Activated naive CD8-positive, alpha-beta T cell treated with anti-CD3 and anti-CD28 coated beads, Interleukin-2, amount 10 ng/mL, durations not matched to agents 7 days and 5 days (primary cell): Measurements from ENCODE around the gene PDGFRB. TPM values are rescaled to one million over a fixed set of nuclear protein-coding genes. Genes with fewer than 3 reads are reported as not detected.
"Not testable (repeated sequence)": the region's sequence is repeated elsewhere in the genome, so short reads cannot be mapped to it uniquely, and the experiment has no call there.

Experiments
- ATAC-seq: fragments of 150-1000 bp; cut with Tn5 transposase; one replicate; pipeline ENCODE4 v1.10.0; 2021; ENCODE audit warnings: low read depth, moderate library complexity
- POLR2A ChIA-PET: fragments of 350-600 bp; sonication (Branson Sonifier 250); formaldehyde crosslinking; loops from one replicate; lab custom pipeline; 2021; ENCODE audit warnings: antibody characterized with exemption; lab: Charles Lee
- DNase-seq: peaks from one replicate; pipeline ENCODE4 v3.0.0; 2021
- H3K27ac Mint-ChIP-seq: one replicate; pipeline ENCODE4 v1.8.0; 2022; ENCODE audit warnings: mild to moderate bottlenecking, mixed read lengths
- H3K27me3 Mint-ChIP-seq: one replicate; pipeline ENCODE4 v1.8.0; 2022; ENCODE audit warnings: mild to moderate bottlenecking, moderate library complexity, mixed read lengths
- H3K36me3 Mint-ChIP-seq: one replicate; pipeline ENCODE4 v1.8.0; 2021; ENCODE audit warnings: mild to moderate bottlenecking, mixed read lengths
- H3K4me1 Mint-ChIP-seq: one replicate; pipeline ENCODE4 v1.8.0; 2021; ENCODE audit warnings: mixed read lengths
- H3K4me3 Mint-ChIP-seq: one replicate; pipeline ENCODE4 v1.8.0; 2022; ENCODE audit warnings: mild to moderate bottlenecking, moderate library complexity, mixed read lengths
- H3K9me3 Mint-ChIP-seq: one replicate; pipeline ENCODE4 v1.8.0; 2021; ENCODE audit warnings: mixed read lengths
- total RNA-seq, 2 experiments: library from RNA; stranded (reverse); gene quantifications; one replicate each; pipeline ENCODE4 v1.2.3, GENCODE V29; 2021

The PDGFRB gene
- total RNA-seq, 2 experiments from 2014 or later = 33.4 to 41.5 TPM

DNA sequence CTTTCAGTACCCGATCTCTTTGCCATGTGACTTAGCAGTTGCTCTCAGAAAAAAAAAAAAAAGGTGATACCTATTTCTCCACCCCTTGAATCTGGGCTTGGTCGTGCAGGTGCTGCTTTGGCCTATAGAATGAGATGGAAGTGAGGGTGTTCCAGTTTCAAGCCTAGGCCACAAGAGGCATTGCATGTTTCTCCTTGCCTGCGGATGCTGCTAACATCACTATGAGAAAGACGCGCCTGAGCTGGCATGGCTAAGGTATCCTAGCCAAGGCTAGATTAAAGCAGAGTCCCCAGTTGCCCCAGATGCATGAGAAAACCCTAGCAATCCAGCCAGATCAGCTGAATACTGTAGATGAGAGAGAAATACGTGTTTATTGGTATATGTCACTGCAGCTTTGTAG, 54.6 kb downstream of the PDGFRB start:
- Mint-ChIP-seq H3K36me3 (no peaks in the 10 kb centered on the region), H3K4me3 (no peak overlapping the region), H3K9me3 (no peaks in the 10 kb centered on the region), H3K27ac (no peak overlapping the region), H3K27me3 (peaks cover 35% of the 10 kb centered on the region), H3K4me1 (peaks cover 1% of the 10 kb centered on the region)
- POLR2A ChIA-PET = no interaction called here
- no peak for DNase-seq
- ATAC-seq = no peak

DNA sequence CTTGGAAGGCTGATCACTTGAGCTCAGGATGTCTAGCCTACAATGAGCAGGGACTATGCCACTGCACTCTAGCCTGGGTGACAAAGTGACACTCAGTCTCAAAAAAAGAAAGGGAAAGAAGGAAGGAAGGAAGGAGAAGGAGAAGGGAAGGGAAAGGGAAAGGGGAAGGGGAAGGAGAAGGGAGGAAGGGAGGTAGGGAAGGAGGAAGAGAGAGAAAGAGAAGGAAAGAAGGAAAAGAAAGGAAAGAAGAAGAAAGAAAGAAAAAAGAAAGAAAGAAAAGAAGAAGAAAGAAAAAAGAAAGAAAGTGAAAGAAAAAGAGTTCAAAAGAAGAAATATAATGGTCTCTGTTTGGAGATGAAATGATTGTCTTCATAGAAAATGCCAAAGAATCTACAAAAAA, 58.5 kb downstream of the PDGFRB start:
- H3K27ac Mint-ChIP-seq = no peak overlapping the region

DNA sequence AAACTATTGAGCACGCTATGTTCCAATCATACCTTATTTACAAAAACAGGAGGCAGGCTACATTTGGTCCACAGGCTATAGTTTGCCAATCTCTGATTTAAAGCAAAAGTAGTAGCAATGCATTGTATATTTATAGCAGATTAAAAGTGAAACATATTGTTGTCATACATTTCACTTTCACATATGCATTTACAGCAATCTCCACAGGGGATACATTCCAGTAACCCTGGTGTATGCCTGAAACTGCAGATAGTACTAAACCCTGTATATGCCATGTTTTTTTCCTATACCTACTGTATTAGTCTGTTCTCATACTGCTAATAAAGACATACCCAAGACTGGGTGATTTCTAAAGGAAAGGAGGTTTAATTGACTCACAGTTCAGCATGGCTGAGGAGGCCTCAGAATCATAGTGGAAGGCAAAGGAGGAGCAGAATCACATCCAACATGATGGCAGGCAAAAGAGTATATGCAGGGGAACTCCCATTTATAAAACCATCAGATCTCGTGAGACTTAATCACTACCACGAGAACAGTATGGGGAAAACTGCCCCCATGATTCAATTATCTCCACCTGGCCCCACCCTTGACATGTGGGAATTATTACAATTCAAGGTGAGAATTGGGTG, 63.4 kb downstream of the PDGFRB start:
- DNase-seq = no peak
- Mint-ChIP-seq H3K9me3 (no peaks in the 10 kb centered on the region), H3K4me1 (peaks cover 1% of the 10 kb centered on the region), H3K27me3 (peaks cover 62% of the 10 kb centered on the region), H3K27ac (no peak overlapping the region), H3K36me3 (no peaks in the 10 kb centered on the region), H3K4me3 (no peak overlapping the region)
- POLR2A ChIA-PET = no interaction called here
- no peak for ATAC-seq

More for the DNA sequence above, 58.5 kb downstream of the PDGFRB start:
- POLR2A ChIA-PET = no interaction called here
- Mint-ChIP-seq H3K4me1 (peaks cover 1% of the 10 kb centered on the region), H3K27me3 (peaks cover 54% of the 10 kb centered on the region), H3K9me3 (no peaks in the 10 kb centered on the region), H3K4me3 (no peak overlapping the region), H3K36me3 (no peaks in the 10 kb centered on the region)
- no peak for ATAC-seq
- DNase-seq = no peak

DNA sequence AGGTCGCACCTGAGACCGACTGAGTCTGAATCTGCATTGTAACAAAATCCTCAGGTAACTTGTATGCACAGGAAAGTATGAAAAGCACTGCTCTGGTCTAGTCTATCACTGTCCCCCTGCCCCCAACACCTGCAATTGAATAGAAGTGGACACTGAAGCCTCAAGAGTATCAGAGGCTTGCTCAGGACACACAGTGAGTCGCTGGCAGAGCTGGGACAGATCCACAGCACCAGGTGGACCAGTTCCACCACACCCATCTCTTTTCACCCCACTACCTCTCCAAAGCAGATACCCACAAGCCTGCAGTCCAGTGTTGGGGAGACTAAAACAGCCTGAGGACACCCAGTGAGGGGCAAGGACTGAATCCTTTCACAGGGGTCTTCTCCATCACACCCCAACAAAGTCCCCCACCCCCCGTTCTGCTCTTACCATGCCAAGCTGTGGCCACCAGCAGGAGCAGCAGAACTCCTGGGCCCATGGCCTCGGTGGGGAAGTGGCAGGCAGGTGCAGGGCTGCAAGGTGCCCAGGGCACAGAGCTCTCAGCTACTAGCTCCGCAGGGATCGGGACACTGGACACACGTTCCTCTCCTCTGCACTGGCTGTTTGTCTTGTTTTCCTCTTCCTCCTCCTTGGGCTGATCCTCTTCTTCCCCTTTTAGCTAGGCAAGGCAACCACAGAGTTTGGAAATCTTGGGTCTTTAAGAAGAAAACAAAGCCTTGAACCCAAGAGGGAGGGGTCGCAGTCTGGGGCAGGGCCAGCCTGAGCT, 69.5 kb downstream of the PDGFRB start, which contains the start of gene CSF1R:
TSS of gene CSF1R (minus strand) at position 605 of the 766 bp plus-strand sequence. CDS start at position 478, 127 bp downstream.
- H3K36me3 Mint-ChIP-seq = no peaks in the 10 kb centered on the region
- no peak for ATAC-seq

DNA sequence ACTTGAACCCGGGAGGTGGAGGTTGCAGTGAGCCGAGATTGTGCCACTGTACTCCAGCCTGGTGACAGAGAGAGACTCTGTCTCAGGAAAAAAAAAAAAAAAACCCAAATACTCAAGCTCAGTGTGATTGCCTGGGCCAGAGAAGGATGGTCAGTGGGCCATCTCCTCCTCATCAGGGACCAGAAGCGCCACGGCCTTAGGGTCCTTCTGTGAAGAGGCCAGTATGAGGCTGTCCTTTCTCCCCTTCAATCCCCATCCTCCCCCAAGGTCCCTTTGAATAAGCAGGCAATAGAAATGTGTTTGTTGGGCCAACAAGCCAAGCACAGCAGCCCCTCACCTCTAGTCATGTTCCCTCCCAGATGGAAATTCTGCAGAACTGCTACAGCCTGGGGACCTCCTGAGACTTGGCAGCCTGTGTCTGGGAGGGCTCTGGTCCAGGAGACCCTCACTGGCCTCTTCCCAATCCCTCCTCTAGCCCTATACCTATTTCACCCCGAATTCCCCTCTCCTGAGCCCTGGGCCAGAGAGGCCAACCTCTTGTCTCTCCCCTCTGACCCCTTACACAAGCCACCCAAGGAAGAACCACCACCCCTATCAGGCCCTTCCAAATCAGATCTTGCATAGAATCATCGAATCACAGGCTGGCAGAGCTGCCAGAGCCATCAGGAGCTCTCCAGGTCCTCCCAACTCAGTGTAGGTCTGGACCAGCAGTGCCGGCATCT, 70.3 kb downstream of the PDGFRB start:
- Mint-ChIP-seq H3K27ac (no peak overlapping the region), H3K4me3 (no peak overlapping the region), H3K36me3 (no peaks in the 10 kb centered on the region), H3K9me3 (no peaks in the 10 kb centered on the region), H3K4me1 (peaks cover 10% of the 10 kb centered on the region), H3K27me3 (peaks cover 50% of the 10 kb centered on the region)
- POLR2A ChIA-PET = no interaction called here
- no peak for DNase-seq
- ATAC-seq = no peak

More for the DNA sequence above, 69.5 kb downstream of the PDGFRB start, which contains the start of gene CSF1R:
- Mint-ChIP-seq H3K27me3 (peaks cover 55% of the 10 kb centered on the region), H3K9me3 (no peaks in the 10 kb centered on the region), H3K27ac (no peak within 1 kb of the TSS), H3K4me3 (no peak within 1 kb of the TSS), H3K4me1 (peaks cover 10% of the 10 kb centered on the region)
- DNase-seq = no peak
- POLR2A ChIA-PET = no interaction called here

DNA sequence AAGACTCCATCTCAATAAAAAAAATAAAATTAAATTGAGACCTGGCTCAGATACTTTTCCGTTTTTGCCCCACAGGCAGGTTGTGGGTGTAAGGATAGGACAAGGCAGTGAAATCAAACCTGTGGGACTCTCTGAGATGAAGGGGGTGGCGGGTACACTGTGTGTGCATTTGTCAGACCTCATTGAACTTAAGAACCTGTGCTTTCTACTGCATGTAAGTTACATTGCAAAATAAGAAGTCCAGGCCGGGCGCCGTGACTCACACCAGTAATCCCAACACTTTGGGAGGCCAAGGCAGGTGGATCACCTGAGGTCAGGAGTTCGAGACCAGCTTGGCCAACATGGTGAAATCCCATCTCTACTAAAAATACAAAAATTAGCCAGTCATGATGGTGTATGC, 70.9 kb downstream of the PDGFRB start:
- ATAC-seq, H3K27ac Mint-ChIP-seq, H3K9me3 Mint-ChIP-seq, H3K4me1 Mint-ChIP-seq, H3K4me3 Mint-ChIP-seq, H3K36me3 Mint-ChIP-seq, DNase-seq, POLR2A ChIA-PET: not testable (repeated sequence)
- peaks cover 47% of the 10 kb centered on the region for H3K27me3 Mint-ChIP-seq

DNA sequence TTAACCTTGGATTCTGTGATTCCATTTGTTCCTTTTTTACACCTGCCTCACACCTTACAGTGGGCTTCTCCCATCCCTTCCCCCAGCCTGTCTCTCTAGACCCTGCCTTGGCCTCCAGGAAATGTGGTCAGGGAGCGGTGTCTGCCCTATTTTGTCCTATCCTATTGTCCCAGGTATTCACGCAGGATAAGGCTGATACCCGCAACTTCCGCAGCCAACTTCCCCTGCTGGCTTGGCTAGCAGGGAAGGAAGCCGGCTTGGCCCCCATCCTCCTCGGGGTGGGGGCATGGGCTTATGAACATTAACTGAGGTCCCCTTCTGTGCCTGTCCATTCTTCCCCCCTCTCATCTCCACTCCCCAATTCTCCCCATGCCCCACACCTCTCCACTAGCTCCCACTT, 72.8 kb downstream of the PDGFRB start:
- ATAC-seq (no peak), DNase-seq (no peak)
- H3K9me3 Mint-ChIP-seq = no peaks in the 10 kb centered on the region
- no peaks in the 10 kb centered on the region for H3K36me3 Mint-ChIP-seq
- H3K4me3 Mint-ChIP-seq = no peak overlapping the region
- H3K27me3 Mint-ChIP-seq = peaks cover 33% of the 10 kb centered on the region
- POLR2A ChIA-PET = no interaction called here
- peaks cover 10% of the 10 kb centered on the region for H3K4me1 Mint-ChIP-seq
- H3K27ac Mint-ChIP-seq = no peak overlapping the region

DNA sequence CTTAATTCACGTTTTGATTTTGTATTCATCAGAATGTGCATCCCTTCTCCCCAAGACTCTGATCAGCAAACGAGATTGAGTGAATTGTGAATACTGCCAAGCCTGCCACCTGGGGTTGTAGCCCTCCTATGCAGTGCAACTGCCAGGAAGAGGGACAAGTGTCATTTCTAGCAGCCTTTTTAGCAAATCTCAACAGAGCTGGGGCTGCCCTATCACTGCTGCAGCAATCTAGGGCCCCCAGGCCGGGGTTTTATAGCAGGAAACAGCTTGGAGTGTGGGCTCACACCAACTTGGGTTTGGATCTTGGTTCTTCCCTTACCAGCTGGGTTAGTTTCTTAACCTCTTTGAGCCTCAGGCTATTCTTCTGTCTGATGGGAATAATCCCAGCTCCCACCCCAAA, 73.3 kb downstream of the PDGFRB start:
- DNase-seq = no peak
- no peak overlapping the region for H3K27ac Mint-ChIP-seq
- peak; percentile 35 for ATAC-seq
- H3K27me3 Mint-ChIP-seq = peaks cover 29% of the 10 kb centered on the region
- POLR2A ChIA-PET = no interaction called here
- H3K36me3 Mint-ChIP-seq = no peaks in the 10 kb centered on the region
- no peak overlapping the region for H3K4me3 Mint-ChIP-seq
- H3K9me3 Mint-ChIP-seq = no peaks in the 10 kb centered on the region
- H3K4me1 Mint-ChIP-seq = peaks cover 10% of the 10 kb centered on the region

DNA sequence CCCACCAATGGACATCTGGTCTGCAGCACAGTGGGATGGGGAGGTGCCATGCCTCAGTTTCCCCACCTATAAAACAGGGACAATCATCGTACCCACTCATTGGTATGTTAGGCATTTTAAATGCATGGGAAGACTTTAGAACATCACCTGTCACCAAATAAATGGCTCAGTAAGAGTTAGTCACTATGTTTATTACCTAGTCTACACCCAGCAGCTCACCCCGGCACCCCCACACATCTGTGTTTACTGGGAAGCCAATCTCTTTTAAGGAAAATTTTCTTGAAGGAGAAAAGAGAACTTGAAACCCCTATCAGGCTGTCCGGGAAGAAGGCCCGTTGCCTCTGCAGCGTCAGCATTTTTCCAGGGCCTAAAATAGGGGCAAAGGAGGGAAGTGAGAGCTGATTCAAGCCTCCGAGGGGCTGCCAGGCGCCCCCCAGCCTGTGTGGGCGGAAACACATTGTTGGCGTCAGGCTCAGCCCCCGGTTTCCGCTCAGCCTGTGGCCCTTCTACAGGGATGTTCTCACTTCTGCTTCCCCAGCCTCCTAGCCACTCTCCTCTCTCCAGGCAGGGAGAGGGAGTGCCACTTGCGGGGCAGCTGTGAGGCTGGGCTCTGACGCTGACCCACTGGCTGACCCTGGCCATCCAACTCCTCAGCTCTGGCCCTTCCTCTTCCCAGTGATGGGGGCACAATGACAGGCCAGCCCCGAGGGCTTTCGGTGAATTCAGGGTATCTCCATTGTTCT, 73.9 kb downstream of the PDGFRB start:
- Mint-ChIP-seq H3K27me3 (peaks cover 25% of the 10 kb centered on the region), H3K4me1 (peaks cover 10% of the 10 kb centered on the region), H3K36me3 (no peaks in the 10 kb centered on the region), H3K27ac (no peak overlapping the region), H3K4me3 (no peak overlapping the region), H3K9me3 (no peaks in the 10 kb centered on the region)
- ATAC-seq = peak; percentile 54
- no peak for DNase-seq
- POLR2A ChIA-PET = no interaction called here

DNA sequence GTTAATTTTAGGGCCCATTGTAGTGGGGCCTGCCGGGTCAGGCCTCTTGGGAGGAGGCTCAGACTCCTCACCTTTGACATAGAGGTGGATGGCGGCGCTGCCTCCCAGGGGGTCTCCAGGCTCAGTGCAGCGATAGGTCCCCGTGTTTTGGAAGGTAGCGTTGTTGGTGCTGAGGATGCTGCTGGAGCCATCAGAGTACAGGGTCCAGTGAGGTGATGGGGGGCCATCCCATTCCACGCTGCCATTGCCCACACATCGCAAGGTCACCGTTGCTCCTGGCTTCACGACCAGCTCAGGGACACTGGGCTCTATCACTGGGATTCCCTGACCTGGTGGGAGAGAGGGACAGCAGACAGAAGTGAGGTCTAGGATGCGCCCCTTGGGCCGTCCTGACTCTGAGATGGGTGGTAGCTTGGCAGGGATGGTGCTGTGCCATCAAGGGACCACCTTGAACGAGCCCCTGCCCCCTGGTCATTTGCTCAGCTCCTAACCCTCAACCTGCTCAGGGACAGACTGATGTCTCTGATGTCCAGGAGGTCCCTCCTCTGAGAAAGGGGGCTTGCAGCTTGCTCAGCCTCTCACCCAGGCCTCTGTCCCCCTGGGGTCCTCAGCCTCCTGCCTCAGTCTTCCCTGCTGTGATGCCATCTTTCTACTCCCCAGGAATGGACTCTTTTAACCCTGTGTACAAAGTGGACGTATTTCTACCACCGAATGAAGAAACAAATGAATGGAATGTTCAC, 74.8 kb downstream of the PDGFRB start:
- H3K27me3 Mint-ChIP-seq = peaks cover 20% of the 10 kb centered on the region
- H3K36me3 Mint-ChIP-seq = no peaks in the 10 kb centered on the region
- H3K4me3 Mint-ChIP-seq = no peak overlapping the region
- ATAC-seq (no peak), DNase-seq (no peak)
- H3K4me1 Mint-ChIP-seq = peaks cover 10% of the 10 kb centered on the region
- H3K27ac Mint-ChIP-seq = no peak overlapping the region
- no peaks in the 10 kb centered on the region for H3K9me3 Mint-ChIP-seq
- POLR2A ChIA-PET = no interaction called here

DNA sequence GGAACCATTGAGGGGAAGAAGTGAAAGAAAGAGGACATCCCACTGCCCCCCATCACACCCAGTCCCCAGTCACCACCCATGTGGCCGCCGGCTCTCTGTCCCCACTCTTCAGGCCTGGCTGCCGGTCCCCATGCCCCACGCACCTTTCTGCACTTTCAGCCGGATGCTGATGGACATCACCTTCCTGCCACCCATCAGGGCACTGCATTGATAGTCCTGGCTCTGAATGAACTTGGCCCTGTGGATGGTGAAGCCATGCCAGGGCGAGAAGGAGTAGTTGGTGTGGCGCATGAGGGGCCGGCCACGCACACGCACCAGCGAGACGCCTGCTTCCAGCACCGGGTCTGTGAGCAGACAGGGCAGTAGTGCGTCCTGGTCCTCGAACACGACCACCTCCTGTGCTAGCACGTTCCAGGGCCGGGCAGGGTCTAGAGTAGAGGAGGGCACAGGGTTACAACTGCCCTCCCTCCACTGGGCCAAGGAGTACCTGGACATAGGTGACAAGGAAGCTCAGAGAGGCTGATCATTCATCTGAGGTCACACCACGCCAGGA, 75.7 kb downstream of the PDGFRB start:
- ATAC-seq = no peak
- no peaks in the 10 kb centered on the region for H3K36me3 Mint-ChIP-seq
- no peak overlapping the region for H3K27ac Mint-ChIP-seq
- no peak for DNase-seq
- peaks cover 13% of the 10 kb centered on the region for H3K27me3 Mint-ChIP-seq
- peaks cover 10% of the 10 kb centered on the region for H3K4me1 Mint-ChIP-seq
- no peaks in the 10 kb centered on the region for H3K9me3 Mint-ChIP-seq
- no peak overlapping the region for H3K4me3 Mint-ChIP-seq
- POLR2A ChIA-PET = no interaction called here

DNA sequence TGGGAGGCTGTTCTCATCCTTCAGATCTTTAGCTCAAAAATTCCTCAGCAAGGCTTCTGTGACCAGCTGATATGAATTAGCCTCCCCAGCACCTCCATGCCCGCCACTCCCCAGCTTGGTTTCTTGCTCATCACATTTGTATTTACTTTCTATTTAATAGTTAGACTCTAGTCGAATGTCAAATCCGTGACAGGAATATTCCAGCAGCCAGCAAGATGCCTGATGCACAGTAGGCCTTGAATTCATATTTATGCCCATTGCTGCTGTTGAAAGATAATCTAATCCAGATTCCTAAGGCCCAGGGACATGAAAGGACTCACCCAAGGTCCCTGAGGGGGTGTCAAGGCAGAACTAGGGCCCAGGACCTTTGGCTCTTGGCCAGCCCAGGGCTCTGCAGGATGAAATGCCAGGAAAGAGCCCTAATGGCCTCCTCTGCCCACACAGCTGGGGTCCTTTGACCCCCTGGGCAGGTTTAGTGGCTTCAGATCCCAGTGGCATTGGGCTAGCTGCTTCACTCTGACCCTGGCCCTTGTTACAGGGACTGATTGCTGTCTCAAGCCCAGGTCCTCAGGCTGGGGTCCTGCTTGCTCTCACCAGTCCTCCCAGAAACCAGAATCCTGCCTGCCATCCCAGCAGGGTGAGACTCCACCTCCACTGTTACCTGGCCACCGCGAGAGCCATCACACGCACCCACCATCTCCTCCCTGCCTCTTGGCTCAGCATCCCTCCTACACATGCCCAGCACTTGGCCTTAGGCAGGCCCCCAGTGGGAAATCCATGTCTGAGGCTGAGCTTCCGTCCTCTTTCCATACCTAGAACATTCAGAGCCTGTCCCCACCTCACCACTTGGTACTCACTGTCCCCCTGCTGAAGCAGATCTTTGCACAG, 76.6 kb downstream of the PDGFRB start:
- no peak overlapping the region for H3K27ac Mint-ChIP-seq
- H3K36me3 Mint-ChIP-seq = no peaks in the 10 kb centered on the region
- ATAC-seq (no peak), DNase-seq (no peak)
- no peaks in the 10 kb centered on the region for H3K9me3 Mint-ChIP-seq
- H3K4me1 Mint-ChIP-seq = peaks cover 10% of the 10 kb centered on the region
- no peak overlapping the region for H3K4me3 Mint-ChIP-seq
- peaks cover 13% of the 10 kb centered on the region for H3K27me3 Mint-ChIP-seq
- POLR2A ChIA-PET = no interaction called here
